Thyroid gland (tissue), 4 donors: ENCODE results near the gene SRF. TPM values are rescaled to one million over a fixed set of nuclear protein-coding genes. Genes with fewer than 3 reads are reported as not detected.

Source experiments
- DNase-seq, 2 donors: peaks; one replicate each; pipeline ENCODE4 v3.0.0-alpha.2; 2019
- H3K27ac ChIP-seq, 3 donors: fragments of 200-600 bp; sonication (generic); 1 replicate in 2 of 3; 2 replicates in 1 of 3; pipeline ENCODE4 v1.5.1; 2016 to 2019; ENCODE audit warnings: mild to moderate bottlenecking in 1 of 3, moderate library complexity in 1 of 3
- H3K27me3 ChIP-seq: fragments of 200-600 bp; sonication (generic); one replicate; pipeline ENCODE4 v1.5.1; 2019
- H3K36me3 ChIP-seq, 2 donors: fragments of 200-600 bp; sonication (generic); one replicate each; pipeline ENCODE4 v1.5.1; 2016 to 2019
- H3K4me1 ChIP-seq, 2 donors: fragments of 200-600 bp; sonication (generic); one replicate each; pipeline ENCODE4 v1.5.1; 2017 to 2019
- H3K4me3 ChIP-seq, 3 donors: fragments of 200-600 bp; sonication (generic); replicated peaks in 1 of 3; 1 replicate in 2 of 3; 2 replicates in 1 of 3; pipeline ENCODE4 v1.5.1; 2016; ENCODE audit warnings: mild to moderate bottlenecking in 1 of 3
- H3K9me3 ChIP-seq: fragments of 200-600 bp; sonication (generic); one replicate; pipeline ENCODE4 v1.5.1; 2017
- POLR2A ChIP-seq, 2 donors: fragments of 450-650 bp; IDR thresholded peaks; one replicate each; pipeline ENCODE4 v1.6.1; 2017; ENCODE audit warnings: antibody characterized with exemption in 2 of 2, mild to moderate bottlenecking in 2 of 2, moderate library complexity in 1 of 2
- WGBS, 2 donors: methylation state at CpG; one replicate each; pipeline ENCODE4 v1.1.5; 2017; 5-methylcytosine and 5-hydroxymethylcytosine counted together
- intact Hi-C: fragments of 100-400 bp; cut with DNase I; formaldehyde crosslinking; loops from one replicate; pipeline ENCODE4 v1.15.1; 2023
- total RNA-seq, 4 donors: library from RNA; depleted of rRNA; stranded (reverse); fragments of >200 nt; gene quantifications; one replicate each; pipeline ENCODE4 v1.2.3, GENCODE V29; 2016
- TF ChIP-seq, protein P1 (sequence below), 6 experiments: fragments of 200-600 bp in 3 of 6; fragments of 450-650 bp in 3 of 6; sonication (generic) in 3 of 6; IDR thresholded peaks; one replicate each; pipeline ENCODE4 v1.5.1; 2016 to 2019; ENCODE audit warnings: antibody characterized with exemption in 6 of 6, mild to moderate bottlenecking in 2 of 6, inconsistent platforms in 1 of 6, moderate library complexity in 1 of 6

The SRF gene
- total RNA-seq, 4 donors from 2014 or later, result 21.5 to 34.1 (median 22.6) TPM

DNA sequence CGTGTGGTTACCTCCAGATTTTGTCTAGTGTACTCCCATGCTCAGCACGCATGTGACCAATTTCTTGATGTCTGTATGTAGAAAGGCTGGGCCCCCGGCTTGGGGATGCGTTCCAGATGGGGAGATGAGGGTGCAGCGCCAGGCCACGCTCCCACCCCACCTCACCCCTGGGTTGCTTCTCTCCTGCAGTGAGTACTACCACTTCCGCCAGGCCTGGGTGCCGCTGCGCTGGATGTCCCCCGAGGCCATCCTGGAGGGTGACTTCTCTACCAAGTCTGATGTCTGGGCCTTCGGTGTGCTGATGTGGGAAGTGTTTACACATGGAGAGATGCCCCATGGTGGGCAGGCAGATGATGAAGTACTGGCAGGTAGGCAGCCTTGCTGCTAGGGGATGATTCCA, 11.5 kb upstream of the SRF start:
- no peaks in the 10 kb centered on the region for H3K4me1 ChIP-seq
- peaks cover 0 to 4% of the 10 kb centered on the region in 2 donors for H3K36me3 ChIP-seq
- WGBS, 2 donors, result 95 to 96% methylated on average over 8 to 11 of the region's 11 CpGs
- H3K9me3 ChIP-seq, result no peaks in the 10 kb centered on the region
- H3K4me3 ChIP-seq, result no peak overlapping the region
- no peak for TF ChIP-seq POLR2A (IDR thresholded peaks at IDR 0.05)
- TF ChIP-seq, protein P1, sequence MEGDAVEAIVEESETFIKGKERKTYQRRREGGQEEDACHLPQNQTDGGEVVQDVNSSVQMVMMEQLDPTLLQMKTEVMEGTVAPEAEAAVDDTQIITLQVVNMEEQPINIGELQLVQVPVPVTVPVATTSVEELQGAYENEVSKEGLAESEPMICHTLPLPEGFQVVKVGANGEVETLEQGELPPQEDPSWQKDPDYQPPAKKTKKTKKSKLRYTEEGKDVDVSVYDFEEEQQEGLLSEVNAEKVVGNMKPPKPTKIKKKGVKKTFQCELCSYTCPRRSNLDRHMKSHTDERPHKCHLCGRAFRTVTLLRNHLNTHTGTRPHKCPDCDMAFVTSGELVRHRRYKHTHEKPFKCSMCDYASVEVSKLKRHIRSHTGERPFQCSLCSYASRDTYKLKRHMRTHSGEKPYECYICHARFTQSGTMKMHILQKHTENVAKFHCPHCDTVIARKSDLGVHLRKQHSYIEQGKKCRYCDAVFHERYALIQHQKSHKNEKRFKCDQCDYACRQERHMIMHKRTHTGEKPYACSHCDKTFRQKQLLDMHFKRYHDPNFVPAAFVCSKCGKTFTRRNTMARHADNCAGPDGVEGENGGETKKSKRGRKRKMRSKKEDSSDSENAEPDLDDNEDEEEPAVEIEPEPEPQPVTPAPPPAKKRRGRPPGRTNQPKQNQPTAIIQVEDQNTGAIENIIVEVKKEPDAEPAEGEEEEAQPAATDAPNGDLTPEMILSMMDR (IDR thresholded peaks at IDR 0.05), result no peak
- intact Hi-C loops, result no loop called here
- no peak for DNase-seq
- no peak overlapping the region for H3K27ac ChIP-seq
- H3K27me3 ChIP-seq, result no peaks in the 10 kb centered on the region

DNA sequence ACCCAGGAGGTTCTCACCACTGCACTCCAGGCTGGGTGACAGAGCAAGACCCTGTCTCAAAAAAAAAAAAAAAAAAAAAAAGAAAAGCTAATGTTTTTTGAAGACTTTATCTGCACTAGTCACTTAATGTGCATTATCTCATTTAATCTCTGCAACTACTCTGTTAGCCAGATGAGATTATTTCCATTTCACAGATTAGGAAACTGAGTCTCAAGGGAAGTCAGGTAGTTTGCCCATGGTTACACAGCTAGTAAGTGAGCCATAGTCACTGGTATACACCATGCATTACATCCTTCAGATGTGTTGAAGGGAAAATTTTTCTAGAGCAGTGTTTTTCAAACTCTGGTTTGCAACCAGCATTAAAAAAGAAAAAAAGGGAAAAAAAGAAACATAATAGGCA, 7.2 kb upstream of the SRF start:
- Histone ChIP-seq H3K9me3 (no peaks in the 10 kb centered on the region), H3K27me3 (no peaks in the 10 kb centered on the region), H3K36me3 (peaks cover 0 to 4% of the 10 kb centered on the region in 2 donors), H3K27ac (no peak overlapping the region), H3K4me3 (no peak overlapping the region), H3K4me1 (no peaks in the 10 kb centered on the region)
- DNase-seq, result no peak
- TF ChIP-seq, protein P1 (IDR thresholded peaks at IDR 0.05), result no peak
- no peak for TF ChIP-seq POLR2A (IDR thresholded peaks at IDR 0.05)
- intact Hi-C loops, result no loop called here

GRCh38 chr6:43170417-43170930, 595 bp upstream of the SRF start:
- 1 to 3% methylated on average over 18 of the region's 18 CpGs for WGBS, 2 donors
- Histone ChIP-seq H3K4me3 (peak overlapping the region in 2 of 3 donors; percentile 18 to 94), H3K36me3 (peaks cover under 1 to 4% of the 10 kb centered on the region in 2 donors), H3K27me3 (no peaks in the 10 kb centered on the region), H3K9me3 (no peaks in the 10 kb centered on the region), H3K4me1 (peaks cover 25 to 26% of the 10 kb centered on the region in 2 donors), H3K27ac (peak overlapping the region; percentile 90 to 99 (median 98))
- TF ChIP-seq, protein P1 (IDR thresholded peaks at IDR 0.05), result no peak
- peak in 1 of 2 donors; percentile 42 for TF ChIP-seq POLR2A (IDR thresholded peaks at IDR 0.05)
- intact Hi-C loops, result no loop called here
- peak; percentile 82 to 86 for DNase-seq

DNA sequence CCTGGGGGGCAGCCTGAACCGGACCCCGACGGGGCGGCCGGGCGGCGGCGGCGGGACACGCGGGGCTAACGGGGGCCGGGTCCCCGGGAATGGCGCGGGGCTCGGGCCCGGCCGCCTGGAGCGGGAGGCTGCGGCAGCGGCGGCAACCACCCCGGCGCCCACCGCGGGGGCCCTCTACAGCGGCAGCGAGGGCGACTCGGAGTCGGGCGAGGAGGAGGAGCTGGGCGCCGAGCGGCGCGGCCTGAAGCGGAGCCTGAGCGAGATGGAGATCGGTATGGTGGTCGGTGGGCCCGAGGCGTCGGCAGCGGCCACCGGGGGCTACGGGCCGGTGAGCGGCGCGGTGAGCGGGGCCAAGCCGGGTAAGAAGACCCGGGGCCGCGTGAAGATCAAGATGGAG, 636 bp downstream of the SRF start:
- Histone ChIP-seq H3K4me3 (peak overlapping the region; percentile 61 to 94 (median 70)), H3K36me3 (peaks cover 13 to 17% of the 10 kb centered on the region in 2 donors), H3K4me1 (peaks cover 25 to 29% of the 10 kb centered on the region in 2 donors), H3K9me3 (no peaks in the 10 kb centered on the region), H3K27me3 (no peaks in the 10 kb centered on the region), H3K27ac (peak overlapping the region; percentile 90 to 99 (median 98))
- 0 to 2% methylated on average over 12 to 17 of the region's 57 CpGs for WGBS, 2 donors
- DNase-seq, result peak; percentile 12 to 31
- intact Hi-C loops, result no loop called here
- TF ChIP-seq, protein P1 (IDR thresholded peaks at IDR 0.05), result no peak
- no peak for TF ChIP-seq POLR2A (IDR thresholded peaks at IDR 0.05)

DNA sequence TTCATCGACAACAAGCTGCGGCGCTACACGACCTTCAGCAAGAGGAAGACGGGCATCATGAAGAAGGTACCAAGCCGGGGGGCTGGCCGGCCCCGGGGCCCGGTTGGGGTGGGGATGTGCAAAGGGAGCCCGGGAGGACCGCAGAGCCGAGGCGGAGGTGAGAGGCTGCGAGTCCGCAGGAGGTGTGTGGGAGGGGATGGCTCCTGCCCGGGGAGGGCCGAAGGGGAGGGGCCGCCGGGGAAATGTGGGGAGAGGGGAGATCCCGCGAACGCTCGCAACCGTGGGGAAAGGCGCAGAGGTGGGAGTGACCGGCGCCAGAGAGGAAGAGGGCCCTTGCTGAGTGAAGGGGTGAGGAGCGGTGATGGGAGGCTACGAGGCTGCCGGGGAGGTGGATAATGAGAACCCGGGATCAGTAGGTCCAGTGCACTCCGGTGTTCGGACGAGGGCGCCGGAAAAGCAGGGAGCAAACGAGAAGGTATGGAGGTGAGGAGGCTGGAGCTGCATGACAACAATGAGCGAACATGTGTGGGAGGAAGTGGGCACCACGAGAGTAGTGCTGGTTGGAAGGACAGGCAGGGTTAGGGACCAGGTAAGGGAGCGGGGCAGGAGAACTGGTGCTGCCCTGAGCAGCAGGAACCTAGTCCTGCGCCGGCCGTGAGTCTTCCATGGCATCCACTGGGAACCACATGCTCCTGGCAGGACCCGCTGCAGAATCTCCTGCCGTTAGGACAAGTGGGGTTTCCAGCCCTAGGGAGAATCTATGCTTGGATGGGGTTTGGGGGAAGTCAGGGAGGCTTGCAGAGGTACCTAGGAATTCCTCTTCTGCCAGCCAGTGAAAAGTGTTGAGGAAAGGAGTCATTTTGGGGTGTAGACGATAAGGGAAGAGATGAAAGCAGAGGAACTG, 1.3 kb downstream of the SRF start:
- Histone ChIP-seq H3K4me3 (peak overlapping the region; percentile 61 to 94 (median 70)), H3K9me3 (no peaks in the 10 kb centered on the region), H3K36me3 (peaks cover 16 to 17% of the 10 kb centered on the region in 2 donors), H3K27ac (peak overlapping the region; percentile 90 to 99 (median 98)), H3K4me1 (peaks cover 25 to 29% of the 10 kb centered on the region in 2 donors), H3K27me3 (no peaks in the 10 kb centered on the region)
- intact Hi-C loops, result no loop called here
- peak in 1 of 2 donors; percentile 47 for TF ChIP-seq POLR2A (IDR thresholded peaks at IDR 0.05)
- TF ChIP-seq, protein P1 (IDR thresholded peaks at IDR 0.05), result no peak
- WGBS, 2 donors, result 2 to 3% methylated on average over 45 to 46 of the region's 46 CpGs
- DNase-seq, result peak; percentile 65 to 70
